Osteoblast (primary cell): Measurements from ENCODE around the gene PRMT7. TPM values are rescaled to one million over a fixed set of nuclear protein-coding genes. Genes with fewer than 3 reads are reported as not detected.

Experiments
- DNase-seq: peaks from one replicate; pipeline ENCODE4 v3.0.0; 2011; ENCODE audit warnings: low spot score, mixed read lengths; ENCODE audit not compliant: insufficient read length; ENCODE audit errors: missing footprints
- H2AFZ ChIP-seq: 2 replicates; pipeline ENCODE4 v1.6.0; 2011; ENCODE audit warnings: mild to moderate bottlenecking, low read length
- H3K27ac ChIP-seq: 2 replicates; pipeline ENCODE4 v1.5.1; 2011; ENCODE audit warnings: mild to moderate bottlenecking, low read depth, low read length, moderate library complexity
- H3K27me3 ChIP-seq: 2 replicates; pipeline ENCODE4 v1.6.0; 2012; ENCODE audit warnings: mild to moderate bottlenecking, control low read depth, inconsistent platforms, low read length, moderate library complexity; ENCODE audit not compliant: insufficient read depth
- H3K36me3 ChIP-seq: 2 replicates; pipeline ENCODE4 v1.5.1; 2011; ENCODE audit warnings: mild to moderate bottlenecking, low read length, control low read depth, moderate library complexity; ENCODE audit not compliant: insufficient read depth
- H3K4me1 ChIP-seq: 2 replicates; pipeline ENCODE4 v1.5.1; 2011; ENCODE audit warnings: mild to moderate bottlenecking, low read length, control low read depth, moderate library complexity; ENCODE audit not compliant: insufficient read depth
- H3K4me2 ChIP-seq: 2 replicates; pipeline ENCODE4 v1.6.0; 2011; ENCODE audit warnings: mild to moderate bottlenecking, low read length; ENCODE audit not compliant: insufficient read depth
- H3K4me3 ChIP-seq: fragments of 200-600 bp; sonication (generic); 3 replicates; pipeline ENCODE4 v1.5.1; 2012; ENCODE audit warnings: mild to moderate bottlenecking, low read length, inconsistent platforms; ENCODE audit not compliant: insufficient read depth
- H3K79me2 ChIP-seq: 2 replicates; pipeline ENCODE4 v1.6.0; 2012; ENCODE audit warnings: mild to moderate bottlenecking, low read length, control low read depth, inconsistent platforms; ENCODE audit not compliant: insufficient read depth
- H3K9me3 ChIP-seq: 2 replicates; pipeline ENCODE4 v1.5.1; 2011; ENCODE audit warnings: low read depth, low read length, control low read depth
- H4K20me1 ChIP-seq: 2 replicates; pipeline ENCODE4 v1.6.0; 2012; ENCODE audit warnings: mild to moderate bottlenecking, low read length, control low read depth; ENCODE audit not compliant: insufficient read depth
- CTCF ChIP-seq: IDR thresholded peaks from 2 replicates; pipeline ENCODE4 v1.5.1; 2011; ENCODE audit warnings: mild to moderate bottlenecking, low read depth, low read length, moderate library complexity; ENCODE audit errors: extremely low read depth
- total RNA-seq: library from RNA; depleted of rRNA; stranded (reverse); fragments of >200 nt; gene quantifications from 2 replicates; pipeline ENCODE4 v1.2.3, GENCODE V29; 2012

The PRMT7 gene
- total RNA-seq, 1 donor: 36.9 TPM

- peak; percentile 76 for DNase-seq
- H3K36me3 ChIP-seq: no peaks in the 10 kb centered on the region
- H3K27ac ChIP-seq: no peak overlapping the region
- H3K4me2 ChIP-seq: no peak overlapping the region
- H3K27me3 ChIP-seq: peaks cover 3% of the 10 kb centered on the region
- no peaks in the 10 kb centered on the region for H3K4me1 ChIP-seq
- H4K20me1 ChIP-seq: no peaks in the 10 kb centered on the region
- no peak for TF ChIP-seq CTCF
- H2AFZ ChIP-seq: no peak overlapping the region
- H3K9me3 ChIP-seq: no peaks in the 10 kb centered on the region
- H3K4me3 ChIP-seq: no peak overlapping the region
- H3K79me2 ChIP-seq: no peaks in the 10 kb centered on the region
These were observed 63.5 kb downstream of the PRMT7 start for GRCh38 chr16:68374246-68374805.

- Histone ChIP-seq H3K27ac (no peak overlapping the region), H3K4me2 (no peak overlapping the region), H3K27me3 (peaks cover 3% of the 10 kb centered on the region), H4K20me1 (no peaks in the 10 kb centered on the region), H3K79me2 (no peaks in the 10 kb centered on the region), H3K4me1 (no peaks in the 10 kb centered on the region), H3K4me3 (no peak overlapping the region), H3K36me3 (no peaks in the 10 kb centered on the region), H3K9me3 (no peaks in the 10 kb centered on the region), H2AFZ (no peak overlapping the region)
- DNase-seq: peak; percentile 90
- TF ChIP-seq CTCF: no peak
These were observed 64.3 kb downstream of the PRMT7 start for GRCh38 chr16:68374961-68375660.

GRCh38 chr16:68375801-68376536 is 65.2 kb downstream of the PRMT7 start:
- TF ChIP-seq CTCF: no peak

GRCh38 chr16:68376590-68376989 is 65.8 kb downstream of the PRMT7 start:
- Histone ChIP-seq H3K27ac (no peak overlapping the region), H3K9me3 (no peaks in the 10 kb centered on the region), H3K27me3 (peaks cover 3% of the 10 kb centered on the region), H3K79me2 (no peaks in the 10 kb centered on the region), H3K4me2 (no peak overlapping the region), H3K36me3 (no peaks in the 10 kb centered on the region), H4K20me1 (no peaks in the 10 kb centered on the region), H3K4me3 (no peak overlapping the region), H2AFZ (no peak overlapping the region), H3K4me1 (no peaks in the 10 kb centered on the region)
- no peak for TF ChIP-seq CTCF
- peak; percentile 42 for DNase-seq

More at GRCh38 chr16:68375801-68376536, 65.2 kb downstream of the PRMT7 start:
- no peak overlapping the region for H3K4me2 ChIP-seq
- H3K27ac ChIP-seq: no peak overlapping the region
- H3K27me3 ChIP-seq: peaks cover 3% of the 10 kb centered on the region
- DNase-seq: peak; percentile 80
- no peaks in the 10 kb centered on the region for H3K79me2 ChIP-seq
- no peaks in the 10 kb centered on the region for H3K4me1 ChIP-seq
- H3K4me3 ChIP-seq: no peak overlapping the region
- H4K20me1 ChIP-seq: no peaks in the 10 kb centered on the region
- H2AFZ ChIP-seq: no peak overlapping the region
- H3K9me3 ChIP-seq: no peaks in the 10 kb centered on the region
- no peaks in the 10 kb centered on the region for H3K36me3 ChIP-seq
